Lung (tissue), 12 donors: ENCODE data around the gene MAP4. TPM values are rescaled to one million over a fixed set of nuclear protein-coding genes. Genes with fewer than 3 reads are reported as not detected.

Source experiments
- ATAC-seq: fragments of 200-7000 bp; cut with Tn5 transposase; one replicate; pipeline ENCODE4 v1.9.1; 2020; ENCODE audit warnings: moderate number of reproducible peaks; ENCODE audit not compliant: insufficient read depth, low FRiP score
- DNase-seq, 3 donors: peaks; one replicate each; pipeline ENCODE4 v3.0.0-alpha.2; 2013 to 2017
- H3K27ac ChIP-seq, 2 donors: one replicate each; pipeline ENCODE4 v1.5.1; 2013; ENCODE audit warnings: mild to moderate bottlenecking in 2 of 2, moderate library complexity in 2 of 2, control low read depth in 1 of 2, inconsistent platforms in 1 of 2, low read depth in 1 of 2, low read length in 1 of 2
- H3K27me3 ChIP-seq, 3 donors: one replicate each; pipeline ENCODE4 v1.5.1; 2013; ENCODE audit warnings: low read length in 2 of 3; ENCODE audit not compliant: control insufficient read depth in 3 of 3, insufficient read depth in 3 of 3
- H3K36me3 ChIP-seq, 4 donors: one replicate each; pipeline ENCODE4 v1.5.1; 2013; ENCODE audit warnings: low read length in 4 of 4, mild to moderate bottlenecking in 1 of 4, moderate library complexity in 1 of 4; ENCODE audit not compliant: control insufficient read depth in 4 of 4, insufficient read depth in 4 of 4
- H3K4me1 ChIP-seq, 5 donors: one replicate each; pipeline ENCODE4 v1.5.1; 2013; ENCODE audit warnings: low read length in 5 of 5, mild to moderate bottlenecking in 2 of 5, moderate library complexity in 1 of 5; ENCODE audit not compliant: control insufficient read depth in 5 of 5, insufficient read depth in 5 of 5
- H3K4me3 ChIP-seq: one replicate; pipeline ENCODE4 v1.5.1; 2013; ENCODE audit warnings: mild to moderate bottlenecking, control low read depth, moderate library complexity
- H3K9ac ChIP-seq, 2 donors: one replicate each; pipeline ENCODE4 v1.5.1; 2013; ENCODE audit warnings: low read length in 2 of 2, control low read depth in 1 of 2; ENCODE audit not compliant: insufficient read depth in 1 of 2
- H3K9me3 ChIP-seq, 4 donors: one replicate each; pipeline ENCODE4 v1.5.1; 2013; ENCODE audit warnings: low read length in 3 of 4, mild to moderate bottlenecking in 1 of 4, moderate library complexity in 1 of 4; ENCODE audit not compliant: control insufficient read depth in 4 of 4, insufficient read depth in 3 of 4
- CTCF ChIP-seq: IDR thresholded peaks from 2 replicates; pipeline ENCODE4 v1.5.1; 2012; ENCODE audit warnings: mild to moderate bottlenecking; ENCODE audit errors: control extremely low read depth, extremely low read depth
- WGBS, 2 donors: extraction: QIAGEN DNeasy Blood & Tissue Kit; methylation state at CpG; one replicate each; pipeline ENCODE4 v1.1.7; 2013; 5-methylcytosine and 5-hydroxymethylcytosine counted together
- polyA plus RNA-seq, 2 donors: library from polyadenylated mRNA; stranded (reverse); fragments of 200-250 nt; gene quantifications; one replicate each; pipeline ENCODE4 v1.2.1, GENCODE V29; 2013
- total RNA-seq, 2 donors: library from RNA; depleted of rRNA in 1 of 2; stranded (reverse); fragments of >200 nt in 1 of 2; gene quantifications; one replicate each; pipeline ENCODE4 v1.2.1, GENCODE V29; 2014 to 2021
- donor health status: control.
- donor health status: control.
- donor health status: Bipolar disorder and iron deficiency.
- donor health status: healthy.
- donor health status: DM: yes; HTN: yes; CAD: no.

The MAP4 gene
- total and polyA plus RNA-seq, 4 donors, result 62.6 to 203 (median 84.9) TPM

GRCh38 chr3:47870156-47870555, 146.1 kb downstream of the MAP4 start:
- no peak for DNase-seq
- H3K4me1 ChIP-seq, result no peaks in the 10 kb centered on the region
- H3K27me3 ChIP-seq, result no peaks in the 10 kb centered on the region
- no peak overlapping the region for H3K9ac ChIP-seq
- H3K4me3 ChIP-seq, result no peak overlapping the region
- peaks cover 0 to 3% (median 0%) of the 10 kb centered on the region in 4 donors for H3K9me3 ChIP-seq
- TF ChIP-seq CTCF, result no peak
- no peak overlapping the region for H3K27ac ChIP-seq
- WGBS, 2 donors, result 93 to 94% methylated on average over 3 of the region's 3 CpGs
- no peak for ATAC-seq
- peaks cover 37 to 65% (median 47%) of the 10 kb centered on the region in 4 donors for H3K36me3 ChIP-seq

- H3K4me1 ChIP-seq, result no peaks in the 10 kb centered on the region
- H3K36me3 ChIP-seq, result peaks cover 46 to 64% (median 52%) of the 10 kb centered on the region in 4 donors
- no peaks in the 10 kb centered on the region for H3K27me3 ChIP-seq
- no peak overlapping the region for H3K27ac ChIP-seq
- no peak for TF ChIP-seq CTCF
- ATAC-seq, result no peak
- DNase-seq, result no peak
- no peak overlapping the region for H3K4me3 ChIP-seq
- 95 to 97% methylated on average over 2 of the region's 2 CpGs for WGBS, 2 donors
- peaks cover 0 to 3% (median 0%) of the 10 kb centered on the region in 4 donors for H3K9me3 ChIP-seq
- no peak overlapping the region for H3K9ac ChIP-seq
Measured at GRCh38 chr3:47868306-47868705, 147.9 kb downstream of the MAP4 start.

GRCh38 chr3:47867451-47868044, 148.7 kb downstream of the MAP4 start:
- DNase-seq (no peak), ATAC-seq (no peak)
- no peaks in the 10 kb centered on the region for H3K4me1 ChIP-seq
- no peak for TF ChIP-seq CTCF
- WGBS, 2 donors, result 95 to 98% methylated on average over 8 of the region's 8 CpGs
- peaks cover 46 to 60% (median 51%) of the 10 kb centered on the region in 4 donors for H3K36me3 ChIP-seq
- no peak overlapping the region for H3K27ac ChIP-seq
- H3K4me3 ChIP-seq, result no peak overlapping the region
- H3K9me3 ChIP-seq, result peaks cover 0 to 3% (median 0%) of the 10 kb centered on the region in 4 donors
- H3K27me3 ChIP-seq, result no peaks in the 10 kb centered on the region
- H3K9ac ChIP-seq, result no peak overlapping the region

GRCh38 chr3:47865192-47865591, 151.0 kb downstream of the MAP4 start:
- Histone ChIP-seq H3K4me1 (no peaks in the 10 kb centered on the region), H3K4me3 (no peak overlapping the region), H3K9me3 (peaks cover 0 to 3% (median 0%) of the 10 kb centered on the region in 4 donors), H3K27ac (no peak overlapping the region), H3K27me3 (no peaks in the 10 kb centered on the region), H3K36me3 (peaks cover 33 to 46% (median 42%) of the 10 kb centered on the region in 4 donors), H3K9ac (no peak overlapping the region)
- ATAC-seq (no peak), DNase-seq (no peak)
- TF ChIP-seq CTCF, result no peak
- WGBS, 2 donors, result 63 to 71% methylated on average over 3 of the region's 3 CpGs
